HepG2 (cell line): ENCODE results near the gene GPR83.

Experiments used
- BCLAF1 ChIP-seq: fragments of 450-650 bp; IDR thresholded peaks from 2 replicates; pipeline ENCODE4 v1.6.1; 2017; ENCODE audit warnings: mild to moderate bottlenecking
- CAMTA2 ChIP-seq: sonication (generic); formaldehyde crosslinking; IDR thresholded peaks from 2 replicates; pipeline ENCODE4 v1.4.0; 2020; ENCODE audit warnings: mild to moderate bottlenecking, missing genetic modification reagents, borderline replicate concordance
- CTCF ChIP-seq: sonication (generic); formaldehyde crosslinking; IDR thresholded peaks from 2 replicates; pipeline ENCODE4 v1.5.0; 2020; ENCODE audit warnings: mild to moderate bottlenecking, missing genetic modification reagents, moderate library complexity
- E2F1 ChIP-seq: sonication (generic); formaldehyde crosslinking; IDR thresholded peaks from 2 replicates; pipeline ENCODE4 v1.5.0; 2020; ENCODE audit warnings: missing genetic modification reagents
- FOXJ3 ChIP-seq: sonication (generic); formaldehyde crosslinking; IDR thresholded peaks from 2 replicates; pipeline ENCODE4 v1.4.0; 2020; ENCODE audit warnings: missing genetic modification reagents, mild to moderate bottlenecking, borderline replicate concordance
- HNRNPUL1 ChIP-seq: fragments of 200-400 bp; formaldehyde crosslinking; IDR thresholded peaks from 2 replicates; pipeline ENCODE4 v1.6.1; 2017; ENCODE audit warnings: low read depth, mild to moderate bottlenecking, low read length, moderate library complexity
- PHB2 ChIP-seq: fragments of 450-650 bp; IDR thresholded peaks from 2 replicates; pipeline ENCODE4 v1.6.1; 2018; ENCODE audit not compliant: partially characterized antibody
- RELA ChIP-seq: sonication (generic); formaldehyde crosslinking; IDR thresholded peaks from 2 replicates; pipeline ENCODE4 v1.4.0; 2020; ENCODE audit warnings: missing genetic modification reagents
- SKIL ChIP-seq: sonication (generic); formaldehyde crosslinking; IDR thresholded peaks from 2 replicates; pipeline ENCODE4 v1.8.0; 2022; ENCODE audit warnings: missing genetic modification reagents, mild to moderate bottlenecking, moderate library complexity, borderline replicate concordance
- TBP ChIP-seq: sonication (generic); formaldehyde crosslinking; IDR thresholded peaks from 2 replicates; pipeline ENCODE4 v1.5.0; 2020; ENCODE audit warnings: missing genetic modification reagents
- UBTF ChIP-seq: sonication (generic); formaldehyde crosslinking; IDR thresholded peaks from 2 replicates; pipeline ENCODE4 v1.4.0; 2020; ENCODE audit warnings: mild to moderate bottlenecking, missing genetic modification reagents
- ZBTB42 ChIP-seq: sonication (generic); formaldehyde crosslinking; IDR thresholded peaks from 2 replicates; pipeline ENCODE4 v1.5.0; 2020; ENCODE audit warnings: mild to moderate bottlenecking, missing genetic modification reagents
- ZNF441 ChIP-seq: sonication (generic); formaldehyde crosslinking; IDR thresholded peaks from 2 replicates; pipeline ENCODE4 v1.7.0; 2021; ENCODE audit warnings: missing genetic modification reagents, borderline replicate concordance

GRCh38 chr11:94433049-94433448 is 31.8 kb upstream of the GPR83 start:
- no peak for TF ChIP-seq E2F1
- TF ChIP-seq UBTF (CRISPR knock-in tag) = no peak
- no peak for TF ChIP-seq CTCF (CRISPR knock-in tag)
- TF ChIP-seq PHB2 = no peak
- TF ChIP-seq BCLAF1 = no peak
- TF ChIP-seq TBP (CRISPR knock-in tag) = no peak
- no peak for TF ChIP-seq FOXJ3 (CRISPR knock-in tag)
- no peak for TF ChIP-seq SKIL (CRISPR knock-in tag)
- TF ChIP-seq HNRNPUL1 = no peak
- no peak for TF ChIP-seq RELA (CRISPR knock-in tag)
- TF ChIP-seq ZNF441 = no peak
- no peak for TF ChIP-seq ZBTB42 (CRISPR knock-in tag)
- TF ChIP-seq CAMTA2 = no peak
